HFFc6 (cell line): ENCODE data around the gene SLC10A7. TPM values are rescaled to one million over a fixed set of nuclear protein-coding genes. Genes with fewer than 3 reads are reported as not detected.

Experiments used
- DNase-seq: peaks from one replicate; pipeline ENCODE4 v3.0.0-alpha.2; 2018
- H3K27ac Mint-ChIP-seq: 2 replicates; pipeline ENCODE4 v1.8.0; 2020; ENCODE audit warnings: mild to moderate bottlenecking, mixed read lengths
- H3K27me3 Mint-ChIP-seq: 2 replicates; pipeline ENCODE4 v1.8.0; 2021; ENCODE audit warnings: mild to moderate bottlenecking, moderate library complexity, mixed read lengths; ENCODE audit not compliant: insufficient read depth
- H3K36me3 Mint-ChIP-seq: 2 replicates; pipeline ENCODE4 v1.8.0; 2021; ENCODE audit warnings: low read depth, mixed read lengths
- H3K4me1 Mint-ChIP-seq: 2 replicates; pipeline ENCODE4 v1.8.0; 2020; ENCODE audit warnings: low read depth, mixed read lengths
- H3K4me3 Mint-ChIP-seq: 2 replicates; pipeline ENCODE4 v1.8.0; 2020; ENCODE audit warnings: mild to moderate bottlenecking, moderate library complexity, mixed read lengths
- H3K9me3 Mint-ChIP-seq: 2 replicates; pipeline ENCODE4 v1.8.0; 2020; ENCODE audit warnings: mild to moderate bottlenecking, mixed read lengths
- CTCF ChIP-seq: fragments of 200-600 bp; sonication (generic); IDR thresholded peaks from 2 replicates; pipeline ENCODE4 v1.5.0; 2021; ENCODE audit warnings: antibody characterized with exemption, mild to moderate bottlenecking
- total RNA-seq, 6 experiments: library from RNA; stranded (reverse); fragmentation: NEBNext Ultra II Directional; extraction: Animal tissue kit (Norgen Biotek cat#: 25700); gene quantifications; 2 replicates in 1 of 6; 3 replicates in 5 of 6; pipeline ENCODE4 v1.2.3, GENCODE V29; 2021

SLC10A7 gene
- total RNA-seq, 6 experiments from 2014 or later: 8.8 to 13.2 (median 10.7) TPM

- peak overlapping the region; percentile 61; the same call in 1 of the 2 replicates for H3K27ac Mint-ChIP-seq
- peaks cover 2% of the 10 kb centered on the region; the same call in 1 of the 2 replicates for H3K27me3 Mint-ChIP-seq
- no peaks in the 10 kb centered on the region for H3K36me3 Mint-ChIP-seq
- no peak for TF ChIP-seq CTCF
- peak overlapping the region; percentile 70; the same call in 1 of the 2 replicates for H3K4me3 Mint-ChIP-seq
- peak; percentile 2 for DNase-seq
- H3K4me1 Mint-ChIP-seq: peaks cover 16% of the 10 kb centered on the region
- H3K9me3 Mint-ChIP-seq: no peaks in the 10 kb centered on the region
These were observed 299.4 kb downstream of the SLC10A7 start for GRCh38 chr4:146222313-146222712.

- Mint-ChIP-seq H3K4me1 (no peaks in the 10 kb centered on the region), H3K4me3 (no peak within 1 kb of the TSS), H3K9me3 (no peaks in the 10 kb centered on the region), H3K36me3 (no peaks in the 10 kb centered on the region), H3K27ac (no peak within 1 kb of the TSS), H3K27me3 (peaks cover 5% of the 10 kb centered on the region)
- no peak for TF ChIP-seq CTCF
- DNase-seq: no peak
These were observed 307.5 kb downstream of the SLC10A7 start, which contains the start of gene REELD1 for GRCh38 chr4:146214238-146214637. Gene REELD1, plus strand, starts transcription at chr4:146214538. Its CDS starts 2,415 bp downstream, at chr4:146216953.

DNA sequence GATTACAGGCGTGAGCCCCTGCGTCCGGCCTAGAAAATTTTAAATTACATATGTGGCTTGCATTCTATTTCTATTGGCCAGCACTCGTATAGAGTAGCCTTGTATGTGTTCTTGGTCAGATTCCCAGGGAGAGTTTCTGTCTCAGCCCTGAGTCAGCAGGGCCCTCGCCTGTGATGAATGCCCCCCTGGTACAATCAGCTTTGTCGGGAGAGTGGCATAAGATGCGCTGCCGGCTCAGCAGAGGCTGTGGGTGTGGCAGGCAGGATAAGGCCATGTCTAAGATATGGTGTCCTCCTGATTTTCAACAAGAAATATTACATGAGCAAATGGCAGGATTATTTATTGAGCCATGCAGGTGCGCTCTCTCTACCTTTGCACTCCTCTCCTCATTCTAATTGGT, 309.0 kb downstream of the SLC10A7 start:
- Mint-ChIP-seq H3K9me3 (no peaks in the 10 kb centered on the region), H3K4me1 (no peaks in the 10 kb centered on the region), H3K4me3 (no peak overlapping the region), H3K27ac (no peak overlapping the region), H3K36me3 (no peaks in the 10 kb centered on the region), H3K27me3 (peaks cover 5% of the 10 kb centered on the region)
- no peak for DNase-seq
- TF ChIP-seq CTCF: no peak

GRCh38 chr4:146211440-146211839, 310.3 kb downstream of the SLC10A7 start:
- TF ChIP-seq CTCF: no peak
- no peaks in the 10 kb centered on the region for H3K36me3 Mint-ChIP-seq
- H3K27ac Mint-ChIP-seq: no peak overlapping the region
- H3K9me3 Mint-ChIP-seq: no peaks in the 10 kb centered on the region
- H3K4me3 Mint-ChIP-seq: no peak overlapping the region
- no peaks in the 10 kb centered on the region for H3K4me1 Mint-ChIP-seq
- peaks cover 5% of the 10 kb centered on the region for H3K27me3 Mint-ChIP-seq
- DNase-seq: no peak

DNA sequence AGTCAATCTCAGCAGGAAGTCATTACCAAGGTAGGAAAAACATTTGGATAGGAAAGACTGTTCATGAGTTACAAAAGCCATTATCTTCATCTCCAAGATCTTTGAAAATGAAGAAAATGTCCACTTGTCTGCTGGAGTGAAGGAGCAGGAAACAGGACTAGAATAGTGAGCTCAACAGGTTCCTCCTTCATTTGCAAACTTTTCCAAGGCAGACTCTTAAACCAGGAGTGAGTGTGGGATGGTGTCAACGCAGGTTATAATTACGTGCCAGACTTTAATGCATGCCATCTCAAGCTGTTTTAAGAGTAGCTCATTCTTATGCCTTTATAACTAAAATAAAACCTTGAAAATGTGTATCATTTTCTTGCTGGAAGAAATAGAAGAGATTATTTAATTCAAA, 310.9 kb downstream of the SLC10A7 start:
- peaks cover 5% of the 10 kb centered on the region for H3K27me3 Mint-ChIP-seq
- H3K4me3 Mint-ChIP-seq: no peak overlapping the region
- H3K9me3 Mint-ChIP-seq: no peaks in the 10 kb centered on the region
- H3K36me3 Mint-ChIP-seq: no peaks in the 10 kb centered on the region
- no peak for DNase-seq
- H3K27ac Mint-ChIP-seq: no peak overlapping the region
- no peaks in the 10 kb centered on the region for H3K4me1 Mint-ChIP-seq
- no peak for TF ChIP-seq CTCF

DNA sequence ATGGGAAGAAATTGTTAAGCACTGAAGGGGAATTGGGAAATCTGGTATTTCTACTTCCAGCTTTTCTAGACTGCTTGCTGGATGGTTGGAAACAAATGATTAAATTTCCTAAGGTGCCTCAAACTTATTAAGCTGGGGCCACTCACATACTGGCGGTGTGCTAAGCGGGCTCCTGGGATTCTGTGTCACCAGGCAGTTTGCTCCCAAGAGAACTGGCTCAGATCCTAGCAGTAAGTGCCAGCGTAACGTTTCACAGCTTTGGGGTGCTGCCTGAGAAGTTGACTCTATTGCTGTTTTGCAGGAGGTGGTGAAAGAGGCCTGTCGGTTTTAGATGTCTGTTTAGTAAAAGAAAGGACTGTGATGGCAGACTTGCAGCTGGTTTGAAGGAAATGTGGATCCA, 314.3 kb downstream of the SLC10A7 start:
- Mint-ChIP-seq H3K4me3 (no peak overlapping the region), H3K27me3 (peaks cover 5% of the 10 kb centered on the region), H3K36me3 (0 out of 2 replicates have a peak, but pooled peaks cover 5% of the 10 kb centered on the region), H3K27ac (no peak overlapping the region), H3K9me3 (no peaks in the 10 kb centered on the region), H3K4me1 (no peaks in the 10 kb centered on the region)
- DNase-seq: no peak
- no peak for TF ChIP-seq CTCF
